Esophagus squamous epithelium (tissue), 5 donors: ENCODE results near the gene CLSTN2. TPM values are rescaled to one million over a fixed set of nuclear protein-coding genes. Genes with fewer than 3 reads are reported as not detected.

Experiments
- DNase-seq: peaks from one replicate; lab custom pipeline; 2025; lab: John Stamatoyannopoulos, UW
- H3K27ac ChIP-seq, 4 donors: fragments of 200-600 bp; sonication (generic); one replicate each; pipeline ENCODE4 v1.5.1; 2016 to 2019; ENCODE audit warnings: mild to moderate bottlenecking in 1 of 4
- H3K27me3 ChIP-seq, 4 donors: fragments of 200-600 bp; sonication (generic); 1 replicate in 3 of 4; 2 replicates in 1 of 4; pipeline versions ENCODE4 v1.5.1 to v1.6.0; 2017 to 2021; ENCODE audit warnings: antibody characterized with exemption in 1 of 4
- H3K36me3 ChIP-seq, 3 donors: fragments of 200-600 bp; sonication (generic); one replicate each; pipeline ENCODE4 v1.5.1; 2016 to 2019
- H3K4me1 ChIP-seq, 3 donors: fragments of 200-600 bp; sonication (generic); one replicate each; pipeline ENCODE4 v1.5.1; 2017 to 2019
- H3K4me3 ChIP-seq, 4 donors: fragments of 200-600 bp; sonication (generic); 1 replicate in 3 of 4; 2 replicates in 1 of 4; pipeline ENCODE4 v1.5.1; 2016 to 2019; ENCODE audit warnings: mild to moderate bottlenecking in 2 of 4, moderate library complexity in 1 of 4
- H3K9me3 ChIP-seq, 3 donors: fragments of 200-600 bp; sonication (generic); one replicate each; pipeline ENCODE4 v1.5.1; 2016 to 2019
- CTCF ChIP-seq, 6 experiments: fragments of 450-650 bp in 4 of 6; fragments of 200-600 bp in 2 of 6; sonication (generic) in 2 of 6; IDR thresholded peaks; one replicate each; pipeline ENCODE4 v1.5.1; 2016 to 2019; ENCODE audit warnings: antibody characterized with exemption in 6 of 6, mild to moderate bottlenecking in 4 of 6, moderate library complexity in 4 of 6
- POLR2A ChIP-seq, 4 donors: fragments of 450-650 bp; IDR thresholded peaks; one replicate each; pipeline ENCODE4 v1.6.1; 2017; ENCODE audit warnings: antibody characterized with exemption in 4 of 4, mild to moderate bottlenecking in 4 of 4, moderate library complexity in 3 of 4
- WGBS, 2 donors: methylation state at CpG; one replicate each; pipeline ENCODE4 v1.1.5; 2018; 5-methylcytosine and 5-hydroxymethylcytosine counted together
- intact Hi-C: fragments of 100-400 bp; cut with DNase I; formaldehyde crosslinking; loops from one replicate; pipeline ENCODE4 v1.15.0; 2022
- total RNA-seq, 4 donors: library from RNA; depleted of rRNA; stranded (reverse); fragments of >200 nt; gene quantifications; one replicate each; pipeline ENCODE4 v1.1.0, GENCODE V29; 2016
- donor health status: DM: yes; HTN: yes; CAD: no.

CLSTN2 gene
- total RNA-seq, 4 donors from 2014 or later = 0.53 to 5.0 (median 3.1) TPM

- DNase-seq = no peak
- WGBS, 2 donors = 76 to 80% methylated on average over 3 of the region's 3 CpGs
- Histone ChIP-seq H3K27me3 (no peaks in the 10 kb centered on the region), H3K27ac (no peak overlapping the region), H3K36me3 (no peaks in the 10 kb centered on the region), H3K4me3 (no peak overlapping the region), H3K4me1 (peaks cover 0 to 21% (median 5%) of the 10 kb centered on the region in 3 donors), H3K9me3 (no peaks in the 10 kb centered on the region)
- intact Hi-C loops = no loop called here
- TF ChIP-seq CTCF (IDR thresholded peaks at IDR 0.05) = no peak
- TF ChIP-seq POLR2A (IDR thresholded peaks at IDR 0.05) = no peak
These were observed 243.0 kb downstream of the CLSTN2 start for GRCh38 chr3:140177943-140178342.

GRCh38 chr3:140178482-140178881, 243.5 kb downstream of the CLSTN2 start:
- no peak for DNase-seq
- H3K27me3 ChIP-seq = no peaks in the 10 kb centered on the region
- WGBS, 2 donors = 64 to 83% methylated on average over 5 of the region's 5 CpGs
- H3K27ac ChIP-seq = no peak overlapping the region
- H3K4me3 ChIP-seq = no peak overlapping the region
- intact Hi-C loops = no loop called here
- TF ChIP-seq CTCF (IDR thresholded peaks at IDR 0.05) (no peak), POLR2A (IDR thresholded peaks at IDR 0.05) (no peak)
- no peaks in the 10 kb centered on the region for H3K36me3 ChIP-seq
- peaks cover 0 to 21% (median 5%) of the 10 kb centered on the region in 3 donors for H3K4me1 ChIP-seq
- H3K9me3 ChIP-seq = no peaks in the 10 kb centered on the region

- DNase-seq = no peak
- intact Hi-C loops = no loop called here
- Histone ChIP-seq H3K36me3 (no peaks in the 10 kb centered on the region), H3K27me3 (no peaks in the 10 kb centered on the region), H3K4me3 (no peak overlapping the region), H3K9me3 (no peaks in the 10 kb centered on the region), H3K4me1 (peaks cover 0 to 23% (median 5%) of the 10 kb centered on the region in 3 donors), H3K27ac (peak overlapping the region in 2 of 4 donors; percentile 2 to 13)
- WGBS, 2 donors = 13 to 20% methylated on average over 1 of the region's 1 CpG
- TF ChIP-seq POLR2A (IDR thresholded peaks at IDR 0.05) (no peak), CTCF (IDR thresholded peaks at IDR 0.05) (no peak)
These were observed 245.6 kb downstream of the CLSTN2 start for GRCh38 chr3:140180603-140181002.

- H3K36me3 ChIP-seq = no peaks in the 10 kb centered on the region
- TF ChIP-seq CTCF (IDR thresholded peaks at IDR 0.05) (no peak), POLR2A (IDR thresholded peaks at IDR 0.05) (no peak)
- peaks cover 0 to 35% (median 5%) of the 10 kb centered on the region in 3 donors for H3K4me1 ChIP-seq
- no peak overlapping the region for H3K27ac ChIP-seq
- no peak for DNase-seq
- WGBS, 2 donors = 73 to 91% methylated on average over 4 of the region's 4 CpGs
- intact Hi-C loops = no loop called here
- no peaks in the 10 kb centered on the region for H3K27me3 ChIP-seq
- no peak overlapping the region for H3K4me3 ChIP-seq
- H3K9me3 ChIP-seq = no peaks in the 10 kb centered on the region
These were observed 250.4 kb downstream of the CLSTN2 start for GRCh38 chr3:140185375-140185774.

GRCh38 chr3:140186421-140186920, 251.5 kb downstream of the CLSTN2 start:
- H3K36me3 ChIP-seq = no peaks in the 10 kb centered on the region
- no peak overlapping the region for H3K4me3 ChIP-seq
- H3K27ac ChIP-seq = peak overlapping the region in 1 of 4 donors; percentile 36
- no peaks in the 10 kb centered on the region for H3K27me3 ChIP-seq
- DNase-seq = no peak
- intact Hi-C loops = no loop called here
- no peak for TF ChIP-seq CTCF (IDR thresholded peaks at IDR 0.05)
- no peak for TF ChIP-seq POLR2A (IDR thresholded peaks at IDR 0.05)
- H3K9me3 ChIP-seq = no peaks in the 10 kb centered on the region
- H3K4me1 ChIP-seq = peaks cover 0 to 24% (median 3%) of the 10 kb centered on the region in 3 donors
